Lower lobe of right lung (tissue), 2 donors: ENCODE results near the gene PRIMA1. TPM values are rescaled to one million over a fixed set of nuclear protein-coding genes. Genes with fewer than 3 reads are reported as not detected.

Experiments used
- ATAC-seq, 2 donors: fragments of 200-7000 bp; cut with Tn5 transposase; one replicate each; pipeline ENCODE4 v1.9.1; 2020 to 2022; ENCODE audit warnings: mild to moderate bottlenecking in 2 of 2, moderate library complexity in 2 of 2
- DNase-seq: peaks from one replicate; pipeline ENCODE4 v3.0.0-alpha.2; 2020
- H3K27ac ChIP-seq: fragments of 200-600 bp; one replicate; pipeline ENCODE4 v1.8.0; 2022
- H3K27me3 ChIP-seq: fragments of 200-600 bp; one replicate; pipeline ENCODE4 v1.8.0; 2022; ENCODE audit warnings: low read depth
- H3K36me3 ChIP-seq: fragments of 200-600 bp; one replicate; pipeline ENCODE4 v1.8.0; 2022; ENCODE audit warnings: mild to moderate bottlenecking
- H3K4me1 ChIP-seq: fragments of 200-600 bp; one replicate; pipeline ENCODE4 v1.8.0; 2022
- H3K4me3 ChIP-seq: fragments of 200-600 bp; one replicate; pipeline ENCODE4 v1.8.0; 2022; ENCODE audit warnings: mild to moderate bottlenecking
- H3K9me3 ChIP-seq: fragments of 200-600 bp; one replicate; pipeline ENCODE4 v1.8.0; 2022
- intact Hi-C: fragments of 100-400 bp; cut with DNase I; formaldehyde crosslinking; loops from one replicate; pipeline ENCODE4 v1.11.0; 2022
- total RNA-seq: library from RNA; stranded (reverse); fragmentation: NEBNext Ultra II Directional; extraction: Animal tissue kit (Norgen Biotek cat#: 25700); gene quantifications from one replicate; pipeline ENCODE4 v1.2.1, GENCODE V29; 2021
- TF ChIP-seq, protein P1 (sequence below): fragments of 200-600 bp; IDR thresholded peaks from one replicate; pipeline ENCODE4 v1.8.0; 2022; ENCODE audit warnings: antibody characterized with exemption, mild to moderate bottlenecking
- donor health status: DM: no; HTN: yes; CAD: no; lungs with severe emphysema.

Gene PRIMA1
- total RNA-seq, 1 donor from 2014 or later, result 3.0 TPM

DNA sequence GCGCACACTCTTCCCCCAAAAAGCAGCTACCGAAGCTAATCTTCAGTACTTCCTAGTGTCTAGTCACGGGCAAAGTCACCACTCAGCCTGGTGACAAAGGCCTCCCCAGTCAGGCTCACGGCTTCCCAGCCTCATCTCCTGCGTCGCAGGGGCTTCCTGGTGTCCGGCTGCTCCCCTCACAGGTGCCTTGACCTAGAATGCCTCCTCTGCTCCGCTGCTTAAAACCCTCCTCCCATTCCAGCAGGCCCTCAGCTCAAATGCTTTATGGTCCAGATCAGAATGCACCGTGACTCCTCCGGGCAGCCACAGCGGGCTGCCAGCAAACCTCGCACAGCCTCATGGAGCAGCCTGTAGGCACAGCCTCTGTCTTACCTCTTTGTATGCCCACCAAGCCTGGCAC, 53.1 kb downstream of the PRIMA1 start:
- TF ChIP-seq, protein P1, sequence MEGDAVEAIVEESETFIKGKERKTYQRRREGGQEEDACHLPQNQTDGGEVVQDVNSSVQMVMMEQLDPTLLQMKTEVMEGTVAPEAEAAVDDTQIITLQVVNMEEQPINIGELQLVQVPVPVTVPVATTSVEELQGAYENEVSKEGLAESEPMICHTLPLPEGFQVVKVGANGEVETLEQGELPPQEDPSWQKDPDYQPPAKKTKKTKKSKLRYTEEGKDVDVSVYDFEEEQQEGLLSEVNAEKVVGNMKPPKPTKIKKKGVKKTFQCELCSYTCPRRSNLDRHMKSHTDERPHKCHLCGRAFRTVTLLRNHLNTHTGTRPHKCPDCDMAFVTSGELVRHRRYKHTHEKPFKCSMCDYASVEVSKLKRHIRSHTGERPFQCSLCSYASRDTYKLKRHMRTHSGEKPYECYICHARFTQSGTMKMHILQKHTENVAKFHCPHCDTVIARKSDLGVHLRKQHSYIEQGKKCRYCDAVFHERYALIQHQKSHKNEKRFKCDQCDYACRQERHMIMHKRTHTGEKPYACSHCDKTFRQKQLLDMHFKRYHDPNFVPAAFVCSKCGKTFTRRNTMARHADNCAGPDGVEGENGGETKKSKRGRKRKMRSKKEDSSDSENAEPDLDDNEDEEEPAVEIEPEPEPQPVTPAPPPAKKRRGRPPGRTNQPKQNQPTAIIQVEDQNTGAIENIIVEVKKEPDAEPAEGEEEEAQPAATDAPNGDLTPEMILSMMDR, result no peak
- ATAC-seq (no peak), DNase-seq (no peak)
- Histone ChIP-seq H3K27me3 (peaks cover 4% of the 10 kb centered on the region), H3K27ac (no peak overlapping the region), H3K36me3 (no peaks in the 10 kb centered on the region), H3K4me3 (no peak overlapping the region), H3K9me3 (no peaks in the 10 kb centered on the region), H3K4me1 (no peaks in the 10 kb centered on the region)
- intact Hi-C loops, result no loop called here

DNA sequence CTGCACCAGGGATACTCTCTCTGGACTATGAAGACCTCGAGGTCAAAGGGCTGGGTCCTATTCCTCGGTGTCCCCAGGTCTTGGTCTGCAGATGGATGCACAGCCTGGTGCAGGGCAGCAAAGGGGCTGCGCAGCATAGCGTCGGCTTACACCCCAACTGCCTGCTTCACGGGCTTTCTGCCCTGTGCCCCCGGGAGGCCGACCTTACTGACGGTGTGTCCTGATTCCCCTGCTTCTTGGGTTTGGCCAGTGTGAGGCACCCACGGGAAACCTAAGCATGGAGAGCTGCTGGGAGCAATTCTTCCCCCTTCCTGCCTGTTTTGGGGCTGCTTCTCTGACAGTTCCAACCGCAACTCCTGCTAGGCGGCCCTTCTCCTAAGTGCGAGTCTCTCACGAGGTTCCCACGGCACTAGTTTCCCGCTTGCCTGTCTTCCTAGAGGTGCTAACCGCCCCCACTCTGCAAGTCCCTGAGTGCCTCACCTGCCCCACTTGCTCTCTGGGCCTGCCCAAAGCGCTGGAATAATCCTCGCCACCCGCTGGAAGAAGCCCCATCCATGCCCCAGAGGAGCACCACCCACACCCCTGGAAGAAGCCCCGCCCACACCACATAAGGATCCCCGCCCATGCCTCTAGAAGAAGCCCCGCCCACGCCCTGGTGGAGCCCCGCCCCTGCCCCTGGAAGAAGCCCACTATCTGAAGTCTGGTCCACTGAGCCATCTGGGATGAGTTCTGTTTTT, 54.0 kb downstream of the PRIMA1 start:
- ATAC-seq, result no peak
- H3K27ac ChIP-seq, result no peak overlapping the region
- no peaks in the 10 kb centered on the region for H3K9me3 ChIP-seq
- intact Hi-C loops, result no loop called here
- no peak overlapping the region for H3K4me3 ChIP-seq
- TF ChIP-seq, protein P1, result no peak
- H3K4me1 ChIP-seq, result no peaks in the 10 kb centered on the region
- no peak for DNase-seq
- no peaks in the 10 kb centered on the region for H3K36me3 ChIP-seq
- H3K27me3 ChIP-seq, result peaks cover 4% of the 10 kb centered on the region

DNA sequence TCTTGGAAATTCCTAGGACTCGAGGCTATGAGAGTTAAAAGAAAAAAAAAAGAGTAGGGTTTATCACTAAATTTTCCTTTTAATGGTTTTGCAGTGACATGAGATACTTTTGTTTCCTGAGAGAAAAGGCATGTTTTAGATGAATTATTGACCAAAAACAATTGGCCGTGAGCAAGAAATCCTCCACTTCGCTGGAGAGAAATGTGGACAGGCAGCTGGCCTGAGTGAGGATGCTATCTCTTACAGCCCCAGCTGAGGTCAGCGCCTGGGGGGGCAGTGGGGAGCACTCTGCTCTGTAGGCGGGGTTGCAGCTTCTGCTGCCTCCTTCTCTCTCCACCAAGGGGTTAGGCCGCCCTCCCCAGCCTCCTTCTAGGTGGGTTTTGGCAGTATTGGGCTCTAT, 54.7 kb downstream of the PRIMA1 start:
- DNase-seq, result no peak
- Histone ChIP-seq H3K4me1 (no peaks in the 10 kb centered on the region), H3K9me3 (no peaks in the 10 kb centered on the region), H3K27ac (no peak overlapping the region), H3K4me3 (no peak overlapping the region), H3K36me3 (no peaks in the 10 kb centered on the region), H3K27me3 (peaks cover 4% of the 10 kb centered on the region)
- no peak for ATAC-seq
- intact Hi-C loops, result no loop called here
- TF ChIP-seq, protein P1, result no peak

- intact Hi-C loops, result no loop called here
- peaks cover 4% of the 10 kb centered on the region for H3K27me3 ChIP-seq
- H3K4me3 ChIP-seq, result no peak overlapping the region
- TF ChIP-seq, protein P1, result no peak
- no peak overlapping the region for H3K27ac ChIP-seq
- no peak for DNase-seq
- ATAC-seq, result peak; percentile 47 to 63
- no peaks in the 10 kb centered on the region for H3K4me1 ChIP-seq
- no peaks in the 10 kb centered on the region for H3K36me3 ChIP-seq
- no peaks in the 10 kb centered on the region for H3K9me3 ChIP-seq
These were observed 55.1 kb downstream of the PRIMA1 start for GRCh38 chr14:93733231-93733630.

- Histone ChIP-seq H3K4me3 (no peak overlapping the region), H3K36me3 (no peaks in the 10 kb centered on the region), H3K27ac (no peak overlapping the region), H3K9me3 (no peaks in the 10 kb centered on the region), H3K27me3 (peaks cover under 1% of the 10 kb centered on the region), H3K4me1 (no peaks in the 10 kb centered on the region)
- no peak for ATAC-seq
- no peak for DNase-seq
- intact Hi-C loops, result no loop called here
- TF ChIP-seq, protein P1, result no peak
These were observed 55.8 kb downstream of the PRIMA1 start for GRCh38 chr14:93732524-93732923.
